Endothelial cell of umbilical vein (primary cell): ENCODE data around the gene NCAPH2. TPM values are rescaled to one million over a fixed set of nuclear protein-coding genes. Genes with fewer than 3 reads are reported as not detected.

Experiments
- BruUV-seq: library from RNA; stranded (reverse); fragments of 400-500 nt; replicated peaks from 2 replicates; lab custom pipeline; 2021; lab: Mats Ljungman, UMichigan
- CTCF ChIA-PET: fragments of 300-600, 350-600 bp; sonication (Branson Sonifier 250); formaldehyde crosslinking; loops from one replicate; lab custom pipeline; 2021; ENCODE audit warnings: antibody characterized with exemption, inconsistent platforms; lab: Charles Lee
- POLR2A ChIA-PET: fragments of 300-600, 350-600 bp; sonication (Branson Sonifier 250); formaldehyde crosslinking; loops from one replicate; lab custom pipeline; 2021; ENCODE audit warnings: antibody characterized with exemption, inconsistent platforms; lab: Charles Lee
- DNase-seq: peaks from one replicate; pipeline ENCODE4 v3.0.0-alpha.2; 2011; ENCODE audit warnings: low read depth, low spot score
- FAIRE-seq: peaks from 2 replicates; lab custom pipeline; 2011; peaks lifted over from hg19 to GRCh38; lab: Jason Lieb, UNC
- H2AFZ ChIP-seq: 2 replicates; pipeline ENCODE4 v1.6.0; 2012; ENCODE audit warnings: low read depth, low read length, control low read depth, inconsistent platforms
- H3K27ac ChIP-seq: 2 replicates; pipeline ENCODE4 v1.5.1; 2011; ENCODE audit warnings: low read depth, mild to moderate bottlenecking, control low read depth, low read length, moderate library complexity; ENCODE audit not compliant: insufficient read depth
- H3K27me3 ChIP-seq, 2 experiments: 2 replicates each; pipeline versions ENCODE4 v1.6.0 to v1.6.1; 2011; ENCODE audit warnings: low read length in 2 of 2, mixed read lengths in 1 of 2; ENCODE audit not compliant: control insufficient read depth in 2 of 2, insufficient read depth in 2 of 2
- H3K36me3 ChIP-seq, 2 experiments: 2 replicates in 1 of 2; 3 replicates in 1 of 2; pipeline ENCODE4 v1.5.1; 2011; ENCODE audit warnings: low read length in 2 of 2, mild to moderate bottlenecking in 1 of 2, moderate library complexity in 1 of 2; ENCODE audit not compliant: control insufficient read depth in 2 of 2, insufficient read depth in 2 of 2; ENCODE audit errors: extremely low read depth in 1 of 2
- H3K4me1 ChIP-seq: 3 replicates; pipeline ENCODE4 v1.5.1; 2011; ENCODE audit warnings: mild to moderate bottlenecking, low read length; ENCODE audit not compliant: control insufficient read depth, insufficient read depth; ENCODE audit errors: extremely low read depth
- H3K4me2 ChIP-seq: 2 replicates; pipeline ENCODE4 v1.6.1; 2011; ENCODE audit warnings: low read length, control low read depth, mixed read lengths; ENCODE audit not compliant: insufficient read depth
- H3K4me3 ChIP-seq, 3 experiments: fragments of 200-600 bp in 1 of 3; sonication (generic), shearing (Covaris generic) in 1 of 3; replicated peaks in 1 of 3; 2 replicates each; pipeline ENCODE4 v1.5.1; 2011 to 2016; ENCODE audit warnings: control low read depth in 3 of 3, low read length in 3 of 3, mild to moderate bottlenecking in 2 of 3, inconsistent platforms in 1 of 3, low read depth in 1 of 3, moderate library complexity in 1 of 3; ENCODE audit not compliant: insufficient read depth in 1 of 3
- H3K79me2 ChIP-seq: 2 replicates; pipeline ENCODE4 v1.6.0; 2012; ENCODE audit warnings: low read length, inconsistent platforms; ENCODE audit not compliant: control insufficient read depth, insufficient read depth
- H3K9ac ChIP-seq: replicated peaks from 2 replicates; pipeline ENCODE3; 2011; ENCODE audit warnings: low read length, control low read depth; ENCODE audit not compliant: insufficient read depth; ENCODE audit errors: extremely low read depth
- H3K9me1 ChIP-seq: replicated peaks from 3 replicates; pipeline ENCODE4 v1.6.0; 2011; ENCODE audit warnings: mild to moderate bottlenecking, low read length; ENCODE audit not compliant: control insufficient read depth, insufficient read depth; ENCODE audit errors: extremely low read depth
- H3K9me3 ChIP-seq: replicated peaks from 2 replicates; pipeline ENCODE4 v1.5.1; 2012; ENCODE audit warnings: low read length, inconsistent platforms; ENCODE audit not compliant: control insufficient read depth, insufficient read depth
- H4K20me1 ChIP-seq: replicated peaks from 2 replicates; pipeline ENCODE3; 2011; ENCODE audit warnings: mild to moderate bottlenecking, low read length; ENCODE audit not compliant: control insufficient read depth, insufficient read depth; ENCODE audit errors: extremely low read depth
- CTCF ChIP-seq, 2 donors: IDR thresholded peaks; 1 replicate in 1 of 2; 2 replicates in 1 of 2; pipeline ENCODE4 v1.5.1; 2011; ENCODE audit warnings: low read length in 2 of 2, mild to moderate bottlenecking in 2 of 2, moderate library complexity in 2 of 2, control low read depth in 1 of 2, inconsistent platforms in 1 of 2, low read depth in 1 of 2; ENCODE audit not compliant: insufficient read depth in 1 of 2; ENCODE audit errors: extremely low read depth in 1 of 2
- EZH2 ChIP-seq: IDR thresholded peaks from 2 replicates; pipeline ENCODE4 v1.6.1; 2012; ENCODE audit warnings: borderline replicate concordance, low read depth, mild to moderate bottlenecking, moderate library complexity, low read length, inconsistent platforms; ENCODE audit not compliant: severe bottlenecking
- FOS ChIP-seq: IDR thresholded peaks from 2 replicates; pipeline ENCODE4 v1.6.1; 2011; ENCODE audit warnings: mild to moderate bottlenecking, low read length, moderate library complexity, borderline replicate concordance; ENCODE audit not compliant: insufficient read depth
- GATA2 ChIP-seq: IDR thresholded peaks from 2 replicates; pipeline ENCODE4 v1.7.0; 2011; ENCODE audit warnings: low read depth, mild to moderate bottlenecking, moderate library complexity, mixed read lengths, low read length; ENCODE audit not compliant: insufficient read length, insufficient read depth
- JUN ChIP-seq: IDR thresholded peaks from 2 replicates; pipeline ENCODE4 v1.6.1; 2011; ENCODE audit warnings: borderline replicate concordance, low read depth; ENCODE audit not compliant: insufficient read length, insufficient read depth
- MAX ChIP-seq: IDR thresholded peaks from 2 replicates; pipeline ENCODE4 v1.6.1; 2011; ENCODE audit not compliant: insufficient read depth, insufficient read length
- MYC ChIP-seq: IDR thresholded peaks from one replicate; pipeline ENCODE4 v1.6.1; 2011; ENCODE audit warnings: mild to moderate bottlenecking, low read depth, low read length
- POLR2A ChIP-seq: IDR thresholded peaks from 2 replicates; pipeline ENCODE4 v1.6.1; 2012; ENCODE audit warnings: low read depth, mild to moderate bottlenecking, control low read depth, low read length
- POLR2AphosphoS5 ChIP-seq: IDR thresholded peaks from 2 replicates; pipeline ENCODE4 v1.6.1; 2012; ENCODE audit warnings: low read depth, mild to moderate bottlenecking, control low read depth, low read length, moderate library complexity; ENCODE audit not compliant: insufficient read depth
- dilution Hi-C: fragments of 300-500 bp; cut with MboI; formaldehyde crosslinking; loops from one replicate; pipeline ENCODE4 v1.15.0; 2019; ENCODE audit warnings: low sequenced_read_pairs; ENCODE audit not compliant: extremely low pct_ligation_motif_present
- intact Hi-C: fragments of 100-400 bp; cut with micrococcal nuclease; formaldehyde crosslinking; loops from one replicate; pipeline ENCODE4 v1.10.0; 2022
- polyA plus RNA-seq, 4 experiments: library from polyadenylated mRNA; depleted of rRNA in 3 of 4; stranded (reverse) in 3 of 4; unstranded in 1 of 4; fragments of >200 nt; gene quantifications; 2 replicates each; pipeline versions ENCODE4 v1.2.1 to v1.2.3, GENCODE V29; 2011 to 2012; ENCODE audit warnings: missing spikeins in 1 of 4
- total RNA-seq: library from RNA; stranded (reverse); gene quantifications from 2 replicates; pipeline ENCODE4 v1.2.3, GENCODE V29; 2021

The NCAPH2 gene
- total and polyA plus RNA-seq, 2 donors (not counting 3 experiments of a cell fraction or from before 2014, with no cell fraction given) = 42.4 to 43.2 TPM

- no peak overlapping the region for H3K9ac ChIP-seq
- H3K4me3 ChIP-seq = no peak overlapping the region
- DNase-seq (no peak), FAIRE-seq (no peak)
- TF ChIP-seq MAX = no peak
- TF ChIP-seq POLR2AphosphoS5 = no peak
- no peak for TF ChIP-seq MYC
- TF ChIP-seq CTCF (IDR thresholded peaks at IDR 0.05; ENCODE audit: extremely low read depth in 1 of 2, insufficient read depth in 1 of 2, low read depth in 1 of 2, low read length in 2 of 2) = no peak
- TF ChIP-seq POLR2A = no peak
- no peak for TF ChIP-seq JUN
- TF ChIP-seq GATA2 = no peak
- TF ChIP-seq EZH2 = no peak
- no peak for TF ChIP-seq FOS
- no peak overlapping the region for H2AFZ ChIP-seq
- POLR2A ChIA-PET = no interaction called here
- H3K79me2 ChIP-seq = no peaks in the 10 kb centered on the region
- H3K27ac ChIP-seq = no peak overlapping the region
- no peaks in the 10 kb centered on the region for H4K20me1 ChIP-seq
- no TSS peak for BruUV-seq
- H3K9me3 ChIP-seq = no peaks in the 10 kb centered on the region
- H3K27me3 ChIP-seq = no peaks in the 10 kb centered on the region
- intact Hi-C loops (no loop called here), dilution Hi-C loops (no loop called here)
- no peak overlapping the region for H3K4me2 ChIP-seq
- CTCF ChIA-PET = interaction anchor here (1.0 to 5.2 kb wide), 7 partner anchors 9 to 120 kb away, joined by 4 to 91 read pairs (median 8); partner anchors contain the start of gene SYCE3
- H3K4me1 ChIP-seq = no peaks in the 10 kb centered on the region
- H3K9me1 ChIP-seq = no peaks in the 10 kb centered on the region
- H3K36me3 ChIP-seq = peaks cover 0 to 4% of the 10 kb centered on the region in 2 experiments
Measured at GRCh38 chr22:50574383-50574755, 66.3 kb downstream of the NCAPH2 start.

Other genes with a start within 250 kb of the NCAPH2 start
- gene MAPK12, start 246.5 kb upstream of the NCAPH2 start, total RNA-seq = 67.9 and 72.3 TPM in 2 replicates
- gene MAPK12, start 246.5 kb upstream of the NCAPH2 start, polyA plus RNA-seq = 86.8 and 90.2 TPM in 2 replicates
- 26.3 and 29.4 TPM in 2 replicates for gene MAPK11, start 237.8 kb upstream of the NCAPH2 start, total RNA-seq
- 22.8 and 30.2 TPM in 2 replicates for gene MAPK11, start 237.8 kb upstream of the NCAPH2 start, polyA plus RNA-seq
- 134 and 139 TPM in 2 replicates for gene PLXNB2, start 200.6 kb upstream of the NCAPH2 start, total RNA-seq
- 82.3 and 113 TPM in 2 replicates for gene PLXNB2, start 200.6 kb upstream of the NCAPH2 start, polyA plus RNA-seq
- 2.9 and 5.9 TPM in 2 replicates for gene DENND6B, start 181.2 kb upstream of the NCAPH2 start, total RNA-seq
- 4.1 and 6.5 TPM in 2 replicates for gene DENND6B, start 181.2 kb upstream of the NCAPH2 start, polyA plus RNA-seq
- gene PPP6R2, start 164.9 kb upstream of the NCAPH2 start, total RNA-seq = 46.4 and 54.6 TPM in 2 replicates
- gene PPP6R2, start 164.9 kb upstream of the NCAPH2 start, polyA plus RNA-seq = 38.6 and 41.2 TPM in 2 replicates
- gene SBF1, start 33.2 kb upstream of the NCAPH2 start, total RNA-seq = 67.2 and 68.6 TPM in 2 replicates
- 36.3 and 40.0 TPM in 2 replicates for gene SBF1, start 33.2 kb upstream of the NCAPH2 start, polyA plus RNA-seq
- gene ADM2, start 26.7 kb upstream of the NCAPH2 start, total RNA-seq = 0.69 and 1.5 TPM in 2 replicates
- 0.28 and 0.43 TPM in 2 replicates for gene ADM2, start 26.7 kb upstream of the NCAPH2 start, polyA plus RNA-seq
- gene MIOX, start 21.4 kb upstream of the NCAPH2 start, total RNA-seq = not detected in 2 replicates
- gene MIOX, start 21.4 kb upstream of the NCAPH2 start, polyA plus RNA-seq = not detected in 2 replicates
- 89.7 and 94.8 TPM in 2 replicates for gene LMF2, start 522 bp upstream of the NCAPH2 start, total RNA-seq
- 112 and 190 TPM in 2 replicates for gene LMF2, start 522 bp upstream of the NCAPH2 start, polyA plus RNA-seq
- 3.2 and 3.7 TPM in 2 replicates for gene SCO2, start 17.4 kb downstream of the NCAPH2 start, total RNA-seq
- 3.1 and 3.5 TPM in 2 replicates for gene SCO2, start 17.4 kb downstream of the NCAPH2 start, polyA plus RNA-seq
- gene TYMP, start 21.8 kb downstream of the NCAPH2 start, total RNA-seq = 2.1 and 2.4 TPM in 2 replicates
- gene TYMP, start 21.8 kb downstream of the NCAPH2 start, polyA plus RNA-seq = 2.0 and 2.9 TPM in 2 replicates
- not detected in 2 replicates for gene KLHDC7B, start 37.7 kb downstream of the NCAPH2 start, total RNA-seq
- gene KLHDC7B, start 37.7 kb downstream of the NCAPH2 start, polyA plus RNA-seq = not detected in 2 replicates
- gene SYCE3, start 54.7 kb downstream of the NCAPH2 start, total RNA-seq = not detected in 2 replicates
- gene SYCE3, start 54.7 kb downstream of the NCAPH2 start, polyA plus RNA-seq = not detected in 2 replicates
- gene CPT1B, start 70.2 kb downstream of the NCAPH2 start, total RNA-seq = 3.6 and 7.1 TPM in 2 replicates
- gene CPT1B, start 70.2 kb downstream of the NCAPH2 start, polyA plus RNA-seq = 7.0 and 7.1 TPM in 2 replicates
- 57.7 and 62.4 TPM in 2 replicates for gene CHKB, start 74.6 kb downstream of the NCAPH2 start, total RNA-seq
- 67.5 and 70.6 TPM in 2 replicates for gene CHKB, start 74.6 kb downstream of the NCAPH2 start, polyA plus RNA-seq
- 0.31 and 0.37 TPM in 2 replicates for gene MAPK8IP2, start 92.6 kb downstream of the NCAPH2 start, total RNA-seq
- gene MAPK8IP2, start 92.6 kb downstream of the NCAPH2 start, polyA plus RNA-seq = 0.18 and 0.21 TPM in 2 replicates
- gene ARSA, start 119.9 kb downstream of the NCAPH2 start, total RNA-seq = 19.3 and 22.3 TPM in 2 replicates
- gene ARSA, start 119.9 kb downstream of the NCAPH2 start, polyA plus RNA-seq = 33.6 and 47.7 TPM in 2 replicates
- 137 and 158 TPM in 2 replicates for gene SHANK3, start 164.6 kb downstream of the NCAPH2 start, total RNA-seq
- 26.1 and 29.7 TPM in 2 replicates for gene SHANK3, start 164.6 kb downstream of the NCAPH2 start, polyA plus RNA-seq
- 4.1 and 4.9 TPM in 2 replicates for gene ACR, start 230.0 kb downstream of the NCAPH2 start, total RNA-seq
- gene ACR, start 230.0 kb downstream of the NCAPH2 start, polyA plus RNA-seq = 0.43 and 0.91 TPM in 2 replicates